Measurements from ENCODE around the gene B3GALT5.

B3GALT5 gene

GRCh38 chr21:39658066-39658465 is 45.3 kb downstream of the B3GALT5 start:
- no peak for DNase-seq (ENCODE audit: low read depth in 2 of 2)
- no peak for TF ChIP-seq CTCF (IDR thresholded peaks at IDR 0.05; ENCODE audit: low read depth, low read length)
- H3K4me3 ChIP-seq (replicated peaks in 1 of 2; ENCODE audit: low read depth in 2 of 2, low read length in 2 of 2): no peak overlapping the region

GRCh38 chr21:39659070-39659815 is 46.5 kb downstream of the B3GALT5 start:
- no peak for DNase-seq (ENCODE audit: low read depth in 2 of 2)
- no peak overlapping the region for H3K4me3 ChIP-seq (replicated peaks in 1 of 2; ENCODE audit: low read depth in 2 of 2, low read length in 2 of 2)
- TF ChIP-seq CTCF (IDR thresholded peaks at IDR 0.05; ENCODE audit: low read depth, low read length): no peak

- H3K4me3 ChIP-seq (replicated peaks in 1 of 2; ENCODE audit: low read depth in 2 of 2, low read length in 2 of 2): no peak overlapping the region
- DNase-seq (ENCODE audit: low read depth in 2 of 2): peak; percentile 9 to 48
- no peak for TF ChIP-seq CTCF (IDR thresholded peaks at IDR 0.05; ENCODE audit: low read depth, low read length)
Measured at GRCh38 chr21:39660191-39660980, 47.6 kb downstream of the B3GALT5 start.

- H3K4me3 ChIP-seq (replicated peaks in 1 of 2; ENCODE audit: low read depth in 2 of 2, low read length in 2 of 2): no peak overlapping the region
- TF ChIP-seq CTCF (IDR thresholded peaks at IDR 0.05; ENCODE audit: low read depth, low read length): no peak
- DNase-seq (ENCODE audit: low read depth in 2 of 2): no peak
Measured at GRCh38 chr21:39661121-39661520, 48.4 kb downstream of the B3GALT5 start.

GRCh38 chr21:39661740-39662139 is 49.0 kb downstream of the B3GALT5 start:
- DNase-seq (ENCODE audit: low read depth in 2 of 2): no peak
- no peak overlapping the region for H3K4me3 ChIP-seq (replicated peaks in 1 of 2; ENCODE audit: low read depth in 2 of 2, low read length in 2 of 2)
- no peak for TF ChIP-seq CTCF (IDR thresholded peaks at IDR 0.05; ENCODE audit: low read depth, low read length)

- TF ChIP-seq CTCF (IDR thresholded peaks at IDR 0.05; ENCODE audit: low read depth, low read length): no peak
- DNase-seq (ENCODE audit: low read depth in 2 of 2): no peak
- H3K4me3 ChIP-seq (replicated peaks in 1 of 2; ENCODE audit: low read depth in 2 of 2, low read length in 2 of 2): no peak overlapping the region
Measured at GRCh38 chr21:39662411-39662953, 49.7 kb downstream of the B3GALT5 start.

Measured in cardiac fibroblast (primary cell).